ENCODE data around the gene HAT1.
A peak's percentile ranks its signal among the peaks of the same experiment; 100 is the strongest.

HAT1 gene

GRCh38 chr2:171958475-171958874, 36.2 kb downstream of the HAT1 start:
- Histone ChIP-seq H3K36me3 (replicated peaks) (no peaks in the 10 kb centered on the region), H3K4me3 (ENCODE audit: low read depth, low read length) (no peak overlapping the region), H3K27ac (no peak overlapping the region), H3K27me3 (replicated peaks) (no peaks in the 10 kb centered on the region)
- in situ Hi-C loops (cut with HindIII; ENCODE audit: low pct_ligation_motif_present, low sequenced_read_pairs) = no loop called here
- peak; percentile 9 for DNase-seq
- TF ChIP-seq CTCF (IDR thresholded peaks at IDR 0.05; ENCODE audit: low read depth, low read length, missing control alignments) = no peak

GRCh38 chr2:171959998-171960397, 37.7 kb downstream of the HAT1 start:
- no peaks in the 10 kb centered on the region for H3K27me3 ChIP-seq (replicated peaks)
- no peak for DNase-seq
- TF ChIP-seq CTCF (IDR thresholded peaks at IDR 0.05; ENCODE audit: low read depth, low read length, missing control alignments) = no peak
- in situ Hi-C loops (cut with HindIII; ENCODE audit: low pct_ligation_motif_present, low sequenced_read_pairs) = no loop called here
- no peaks in the 10 kb centered on the region for H3K36me3 ChIP-seq (replicated peaks)
- no peak overlapping the region for H3K4me3 ChIP-seq (ENCODE audit: low read depth, low read length)
- no peak overlapping the region for H3K27ac ChIP-seq

- Histone ChIP-seq H3K36me3 (replicated peaks) (no peaks in the 10 kb centered on the region), H3K27ac (no peak overlapping the region), H3K4me3 (ENCODE audit: low read depth, low read length) (no peak overlapping the region), H3K27me3 (replicated peaks) (no peaks in the 10 kb centered on the region)
- no peak for TF ChIP-seq CTCF (IDR thresholded peaks at IDR 0.05; ENCODE audit: low read depth, low read length, missing control alignments)
- no peak for DNase-seq
- in situ Hi-C loops (cut with HindIII; ENCODE audit: low pct_ligation_motif_present, low sequenced_read_pairs) = no loop called here
These were observed 38.3 kb downstream of the HAT1 start for GRCh38 chr2:171960570-171960969.

GRCh38 chr2:171963198-171963597, 40.9 kb downstream of the HAT1 start:
- DNase-seq = no peak
- no peak overlapping the region for H3K4me3 ChIP-seq (ENCODE audit: low read depth, low read length)
- H3K27me3 ChIP-seq (replicated peaks) = no peaks in the 10 kb centered on the region
- H3K36me3 ChIP-seq (replicated peaks) = no peaks in the 10 kb centered on the region
- in situ Hi-C loops (cut with HindIII; ENCODE audit: low pct_ligation_motif_present, low sequenced_read_pairs) = no loop called here
- TF ChIP-seq CTCF (IDR thresholded peaks at IDR 0.05; ENCODE audit: low read depth, low read length, missing control alignments) = no peak
- no peak overlapping the region for H3K27ac ChIP-seq

- H3K4me3 ChIP-seq (ENCODE audit: low read depth, low read length) = no peak overlapping the region
These were observed 42.0 kb downstream of the HAT1 start for GRCh38 chr2:171964308-171964707.

More at GRCh38 chr2:171964308-171964707, 42.0 kb downstream of the HAT1 start:
- no peaks in the 10 kb centered on the region for H3K27me3 ChIP-seq (replicated peaks)
- H3K36me3 ChIP-seq (replicated peaks) = no peaks in the 10 kb centered on the region
- TF ChIP-seq CTCF (IDR thresholded peaks at IDR 0.05; ENCODE audit: low read depth, low read length, missing control alignments) = no peak
- no peak overlapping the region for H3K27ac ChIP-seq
- in situ Hi-C loops (cut with HindIII; ENCODE audit: low pct_ligation_motif_present, low sequenced_read_pairs) = no loop called here
- DNase-seq = no peak
